ENCODE measurements around the gene TRAF1. TPM values are rescaled to one million over a fixed set of nuclear protein-coding genes. Genes with fewer than 3 reads are reported as not detected.

TRAF1 gene
- total and polyA plus RNA-seq, 2 of the 13 experiments (the other 11 are each of a cell fraction or from before 2014, with no cell fraction given) = 0.44 to 1.0 TPM

GRCh38 chr9:120928483-120929228 is 2.1 kb upstream of the TRAF1 start (continued):
- peak; percentile 49; the same call in 1 of the 2 replicates for TF ChIP-seq ZFP91 (CRISPR knock-in tag; IDR thresholded peaks at IDR 0.05; ENCODE audit: borderline replicate concordance)
- peak; percentile 36 for TF ChIP-seq MXD1 (CRISPR knock-in tag; IDR thresholded peaks at IDR 0.05)
- no peak for TF ChIP-seq ZNF354B (CRISPR knock-in tag; IDR thresholded peaks at IDR 0.05)
- no peak for TF ChIP-seq BORCS8-MEF2B (CRISPR knock-in tag; IDR thresholded peaks at IDR 0.05)
- peak; percentile 38; the same call in 1 of the 2 replicates for TF ChIP-seq MXD3 (CRISPR knock-in tag; IDR thresholded peaks at IDR 0.05)
- TF ChIP-seq ZNF737 (CRISPR knock-in tag; IDR thresholded peaks at IDR 0.05; ENCODE audit: borderline replicate concordance) = no peak
- TF ChIP-seq RFX5 (IDR thresholded peaks at IDR 0.05; ENCODE audit: low read depth, low read length) = no peak
- no peak for TF ChIP-seq RNF2 (conservative IDR thresholded peaks at IDR 0.05; ENCODE audit: low read depth)
- no peak for TF ChIP-seq HDAC2 (CRISPR knock-in tag; IDR thresholded peaks at IDR 0.05)
- peak; percentile 39; the same call in 1 of the 2 replicates for TF ChIP-seq ZNF460 (CRISPR knock-in tag; IDR thresholded peaks at IDR 0.05; ENCODE audit: borderline replicate concordance)
- TF ChIP-seq DBP (CRISPR knock-in tag; IDR thresholded peaks at IDR 0.05; ENCODE audit: not compliant biosample characterization) = peak; percentile 51
- TF ChIP-seq MYC (CRISPR knock-in tag; IDR thresholded peaks at IDR 0.05; ENCODE audit: borderline replicate concordance) = peak; percentile 52
- no peak for TF ChIP-seq POLR2AphosphoS2 (IDR thresholded peaks at IDR 0.05; ENCODE audit: low read depth, low read length)
- no peak for TF ChIP-seq PLRG1 (conservative IDR thresholded peaks at IDR 0.05)
- peak; percentile 86; the same call in 1 of the 2 replicates for TF ChIP-seq ZBTB25 (CRISPR knock-in tag; IDR thresholded peaks at IDR 0.05)
- no peak for TF ChIP-seq ZNF747 (CRISPR knock-in tag; IDR thresholded peaks at IDR 0.05; ENCODE audit: borderline replicate concordance)
- TF ChIP-seq RFX1 (IDR thresholded peaks at IDR 0.05) = no peak
- TF ChIP-seq CENPBD1 (CRISPR knock-in tag; IDR thresholded peaks at IDR 0.05; ENCODE audit: borderline replicate concordance, low read depth) = no peak

All from HepG2 (cell line).